Aorta (tissue), 5 donors: Measurements from ENCODE around the gene HSPB6. TPM values are rescaled to one million over a fixed set of nuclear protein-coding genes. Genes with fewer than 3 reads are reported as not detected.
"Not testable (repeated sequence)": the region's sequence is repeated elsewhere in the genome, so short reads cannot be mapped to it uniquely, and the experiment has no call there.

Experiments used
- ATAC-seq: fragments of 200-7000 bp; cut with Tn5 transposase; one replicate; pipeline ENCODE4 v1.9.1; 2022; ENCODE audit warnings: moderate library complexity; ENCODE audit not compliant: low FRiP score
- DNase-seq, 2 donors: peaks; one replicate each; pipeline ENCODE4 v3.0.0-alpha.2; 2020
- H3K27ac ChIP-seq, 2 donors: one replicate each; pipeline ENCODE4 v1.5.1; 2013; ENCODE audit warnings: low read length in 2 of 2, mild to moderate bottlenecking in 2 of 2, moderate library complexity in 2 of 2, control low read depth in 1 of 2, inconsistent platforms in 1 of 2, low read depth in 1 of 2
- H3K27me3 ChIP-seq, 2 donors: one replicate each; pipeline ENCODE4 v1.6.1; 2013; ENCODE audit warnings: control low read depth in 1 of 2, low read length in 1 of 2, mild to moderate bottlenecking in 1 of 2, moderate library complexity in 1 of 2; ENCODE audit not compliant: insufficient read depth in 2 of 2, control insufficient read depth in 1 of 2
- H3K36me3 ChIP-seq, 2 donors: one replicate each; pipeline ENCODE4 v1.6.1; 2013; ENCODE audit warnings: control low read depth in 1 of 2, low read length in 1 of 2, mild to moderate bottlenecking in 1 of 2; ENCODE audit not compliant: insufficient read depth in 2 of 2, control insufficient read depth in 1 of 2
- H3K4me1 ChIP-seq, 2 donors: one replicate each; pipeline ENCODE4 v1.6.1; 2013; ENCODE audit warnings: low read length in 2 of 2, control low read depth in 1 of 2, mild to moderate bottlenecking in 1 of 2, moderate library complexity in 1 of 2; ENCODE audit not compliant: insufficient read depth in 2 of 2, control insufficient read depth in 1 of 2
- H3K4me3 ChIP-seq, 2 donors: one replicate each; pipeline ENCODE4 v1.5.1; 2013; ENCODE audit warnings: low read length in 2 of 2, control low read depth in 1 of 2, mild to moderate bottlenecking in 1 of 2
- H3K9me3 ChIP-seq: one replicate; pipeline ENCODE4 v1.6.1; 2013; ENCODE audit warnings: mild to moderate bottlenecking, low read length; ENCODE audit not compliant: control insufficient read depth
- WGBS, 2 donors: extraction: QIAGEN DNeasy Blood & Tissue Kit; methylation state at CpG; one replicate each; pipeline ENCODE4 v1.1.7; 2013; 5-methylcytosine and 5-hydroxymethylcytosine counted together
- intact Hi-C, 2 donors: fragments of 100-400 bp; cut with DNase I; formaldehyde crosslinking; loops; one replicate each; pipeline versions ENCODE4 v1.14.2 to v1.15.0; 2022
- long read RNA-seq, 2 donors: library from polyadenylated mRNA; unstranded; transcript quantifications; one replicate each; pipeline ENCODE4 v2.0.0, GENCODE V29; 2020 to 2021
- polyA plus RNA-seq, 2 donors: library from polyadenylated mRNA; stranded (reverse); fragments of 200-250 nt; gene quantifications; one replicate each; pipeline ENCODE4 v1.2.3, GENCODE V29; 2013
- total RNA-seq, 2 donors: library from RNA; stranded (reverse); fragmentation: NEBNext Ultra II Directional; extraction: Animal tissue kit (Norgen Biotek cat#: 25700); gene quantifications; one replicate each; pipeline ENCODE4 v1.2.1, GENCODE V29; 2021
- donor health status: healthy with polysubstance abuse.
- donor health status: Bipolar disorder and iron deficiency.
- donor health status: DM: no; HTN: no; CAD: no.
- donor health status: DM: no; HTN: no; CAD: no.
- donor health status: DM: yes; HTN: yes; CAD: no.

Gene HSPB6
- total RNA-seq (100 to 1,000 TPM; 148 to 152 TPM), polyA plus RNA-seq (100 to 1,000 TPM in 1 of 2 donors, 10 to 100 TPM in 1; 73.9 to 131 TPM)
- long read RNA-seq, donor 1, partial matches to known transcripts, result 0 of 2 reads
- long read RNA-seq, donor 1, other reads (novel, unspliced or antisense), result 1 of 2 reads
- long read RNA-seq, donor 2, transcript HSPB6-201 (3 exons, 1,457 nt), result major isoform, 20 of 27 reads
- long read RNA-seq, donor 2, partial matches to known transcripts, result 0 of 27 reads
- long read RNA-seq, donor 2, other reads (novel, unspliced or antisense), result 7 of 27 reads

- 2% methylated on average over 39 to 52 of the region's 52 CpGs for WGBS, 2 donors
- Histone ChIP-seq H3K27me3 (no peaks in the 10 kb centered on the region), H3K36me3 (peaks cover 0 to 3% of the 10 kb centered on the region in 2 donors), H3K27ac (peak within 1 kb of the TSS; percentile 86 to 97), H3K9me3 (no peaks in the 10 kb centered on the region), H3K4me3 (peak within 1 kb of the TSS; percentile 40 to 55), H3K4me1 (no peaks in the 10 kb centered on the region)
- ATAC-seq (peak; percentile 65), DNase-seq (peak; percentile 83 to 94)
- intact Hi-C loops, result no loop called here
Measured at GRCh38 chr19:35756377-35757230, at the start of gene HSPB6. Gene HSPB6, minus strand, starts transcription at chr19:35757029. Its CDS starts 21 bp downstream, at chr19:35757008.

- H3K36me3 ChIP-seq, result no peaks in the 10 kb centered on the region
- no peaks in the 10 kb centered on the region for H3K27me3 ChIP-seq
- DNase-seq (no peak), ATAC-seq (no peak)
- H3K27ac ChIP-seq, result no peak overlapping the region
- no peaks in the 10 kb centered on the region for H3K4me1 ChIP-seq
- no peaks in the 10 kb centered on the region for H3K9me3 ChIP-seq
- intact Hi-C loops, result no loop called here
- 82 to 87% methylated on average over 18 of the region's 18 CpGs for WGBS, 2 donors
- no peak overlapping the region for H3K4me3 ChIP-seq
Measured at GRCh38 chr19:35806597-35806996, 49.8 kb upstream of the HSPB6 start.

GRCh38 chr19:35805526-35806102 is 48.8 kb upstream of the HSPB6 start:
- no peak overlapping the region for H3K27ac ChIP-seq
- no peaks in the 10 kb centered on the region for H3K27me3 ChIP-seq
- WGBS, 2 donors, result 64 to 68% methylated on average over 5 of the region's 5 CpGs
- DNase-seq, result no peak
- no peaks in the 10 kb centered on the region for H3K9me3 ChIP-seq
- no peak for ATAC-seq
- no peaks in the 10 kb centered on the region for H3K4me1 ChIP-seq
- H3K4me3 ChIP-seq, result no peak overlapping the region
- intact Hi-C loops, result no loop called here
- H3K36me3 ChIP-seq, result no peaks in the 10 kb centered on the region

GRCh38 chr19:35801828-35802227 is 45.0 kb upstream of the HSPB6 start:
- 57 to 59% methylated on average over 3 of the region's 3 CpGs for WGBS, 2 donors
- ATAC-seq, result no peak

GRCh38 chr19:35797663-35798062 is 40.8 kb upstream of the HSPB6 start:
- no peak for ATAC-seq

More at GRCh38 chr19:35801828-35802227, 45.0 kb upstream of the HSPB6 start:
- Histone ChIP-seq H3K27me3 (no peaks in the 10 kb centered on the region), H3K27ac (no peak overlapping the region), H3K36me3 (no peaks in the 10 kb centered on the region), H3K4me1 (no peaks in the 10 kb centered on the region), H3K4me3 (no peak overlapping the region), H3K9me3 (no peaks in the 10 kb centered on the region)
- intact Hi-C loops, result no loop called here
- DNase-seq, result no peak

GRCh38 chr19:35796645-35797542 is 40.1 kb upstream of the HSPB6 start:
- no peaks in the 10 kb centered on the region for H3K36me3 ChIP-seq
- H3K27ac ChIP-seq, result no peak overlapping the region
- DNase-seq (no peak), ATAC-seq (no peak)
- H3K4me1 ChIP-seq, result no peaks in the 10 kb centered on the region
- H3K9me3 ChIP-seq, result no peaks in the 10 kb centered on the region
- 9% methylated on average over 34 to 39 of the region's 39 CpGs for WGBS, 2 donors
- no peaks in the 10 kb centered on the region for H3K27me3 ChIP-seq
- no peak overlapping the region for H3K4me3 ChIP-seq
- intact Hi-C loops, result no loop called here

More at GRCh38 chr19:35797663-35798062, 40.8 kb upstream of the HSPB6 start:
- Histone ChIP-seq H3K27ac (no peak overlapping the region), H3K9me3 (no peaks in the 10 kb centered on the region), H3K27me3 (no peaks in the 10 kb centered on the region), H3K4me3 (no peak overlapping the region), H3K36me3 (no peaks in the 10 kb centered on the region), H3K4me1 (no peaks in the 10 kb centered on the region)
- DNase-seq, result no peak
- WGBS, 2 donors, result 3% methylated on average over 10 to 15 of the region's 15 CpGs
- intact Hi-C loops, result no loop called here

GRCh38 chr19:35795564-35795963 is 38.7 kb upstream of the HSPB6 start:
- WGBS, 2 donors, result 92% methylated on average over 1 of the region's 1 CpG
- ATAC-seq, result not testable (repeated sequence)

More at GRCh38 chr19:35795564-35795963, 38.7 kb upstream of the HSPB6 start:
- H3K4me3 ChIP-seq, H3K27ac ChIP-seq, H3K9me3 ChIP-seq, H3K36me3 ChIP-seq, intact Hi-C loops, H3K27me3 ChIP-seq, DNase-seq, H3K4me1 ChIP-seq: not testable (repeated sequence)
